Superior temporal gyrus (tissue), 1 donor: ENCODE data around the gene ATP6V0A4.
"Not testable (repeated sequence)": the region's sequence is repeated elsewhere in the genome, so short reads cannot be mapped to it uniquely, and the experiment has no call there.

Experiments
- DNase-seq: peaks from one replicate; pipeline ENCODE4 v3.0.0-alpha.2; 2016; ENCODE audit errors: extremely low spot score

ATP6V0A4 gene

GRCh38 chr7:138802706-138803105 lies 4.7 kb upstream of the ATP6V0A4 start:
- no peak for DNase-seq

DNA sequence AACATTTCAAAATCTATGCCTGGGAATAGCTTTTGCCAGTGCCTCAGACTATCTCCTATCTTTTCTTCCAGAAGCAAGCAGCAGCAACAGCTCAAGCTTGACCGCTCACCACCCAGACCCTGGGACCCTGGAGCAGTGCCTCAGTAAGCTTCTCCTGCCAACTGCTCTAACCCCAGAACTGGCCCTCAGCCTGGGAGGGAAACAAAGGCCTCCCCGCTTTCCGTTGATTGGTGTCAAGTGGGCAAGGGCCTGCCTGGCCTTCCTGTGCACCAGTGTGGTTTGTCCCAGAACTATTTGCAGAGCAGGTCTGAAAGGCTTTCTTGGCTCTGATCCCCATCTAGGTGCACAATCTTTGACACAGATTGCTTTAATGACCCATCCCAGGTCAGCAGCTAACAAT lies 3.3 kb upstream of the ATP6V0A4 start:
- no peak for DNase-seq

GRCh38 chr7:138799336-138800000 lies 1.5 kb upstream of the ATP6V0A4 start:
- DNase-seq, result no peak

DNA sequence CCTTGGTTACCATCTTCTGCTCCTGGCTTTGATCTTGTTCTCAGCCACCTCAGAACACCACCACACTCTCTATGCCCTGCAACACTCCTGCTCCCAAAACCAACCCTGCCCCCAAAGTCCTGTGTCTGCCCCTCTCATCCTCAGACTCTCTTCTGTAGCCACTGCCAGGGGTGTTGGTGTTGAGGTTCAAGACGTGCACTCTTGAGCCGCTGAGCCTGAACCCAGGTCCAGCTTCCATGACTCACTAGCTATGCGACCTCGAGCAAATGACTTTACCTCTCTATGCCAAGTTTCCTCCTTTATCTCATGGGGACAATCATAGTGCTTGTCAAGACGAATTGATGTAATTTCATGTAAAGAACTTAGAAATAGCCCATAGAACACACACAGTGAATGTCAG lies 840 bp upstream of the ATP6V0A4 start:
- DNase-seq, result no peak

DNA sequence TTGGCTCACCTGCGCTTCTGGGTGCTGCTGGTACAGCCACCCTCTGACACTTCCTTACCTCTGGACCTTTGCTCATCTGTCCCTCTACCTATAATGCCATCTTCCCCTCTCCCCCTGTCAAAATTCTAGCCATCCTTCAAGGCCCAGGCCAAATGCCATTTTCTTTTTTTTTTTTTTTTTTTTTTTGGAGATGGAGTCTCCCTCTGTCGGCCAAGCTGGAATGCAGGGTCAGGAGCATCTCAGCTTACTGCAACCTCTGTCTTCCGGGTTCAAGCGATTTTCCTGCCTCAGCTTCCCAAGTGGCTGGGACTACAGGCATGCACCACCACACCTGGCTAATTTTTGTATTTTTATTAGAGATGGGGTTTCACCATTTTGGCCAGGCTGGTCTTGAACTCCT lies 950 bp downstream of the ATP6V0A4 start:
- DNase-seq, result not testable (repeated sequence)

DNA sequence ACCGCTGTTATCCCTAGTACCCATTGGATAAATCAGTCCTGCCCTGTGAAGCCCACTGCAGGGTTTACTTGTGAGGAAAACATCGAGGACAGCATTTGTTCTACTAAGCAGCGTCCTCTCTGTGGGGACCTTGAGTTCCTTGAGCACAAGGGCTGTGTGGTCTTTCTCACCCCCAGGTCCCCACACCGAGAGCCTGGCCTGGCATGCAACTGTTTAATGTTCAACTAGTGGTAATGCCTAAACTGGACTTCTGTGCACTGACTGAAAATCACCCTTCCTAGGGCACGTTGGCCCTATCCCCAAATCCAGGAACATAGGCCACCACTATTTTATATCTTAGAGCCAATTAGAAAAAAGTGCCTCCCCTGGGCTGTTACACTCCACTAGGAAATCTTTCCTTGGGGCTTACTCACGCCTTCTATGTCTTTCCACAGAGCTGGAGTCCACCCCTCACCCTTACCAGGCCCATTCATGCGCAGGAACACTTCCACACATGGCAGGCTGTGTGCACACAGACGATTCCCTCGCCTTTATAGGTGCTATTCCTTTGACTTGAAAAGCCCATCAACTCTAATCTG lies 1.9 kb downstream of the ATP6V0A4 start:
- no peak for DNase-seq

GRCh38 chr7:138785587-138786437 lies 12.2 kb downstream of the ATP6V0A4 start:
- no peak for DNase-seq

GRCh38 chr7:138784692-138785091 lies 13.3 kb downstream of the ATP6V0A4 start:
- no peak for DNase-seq

DNA sequence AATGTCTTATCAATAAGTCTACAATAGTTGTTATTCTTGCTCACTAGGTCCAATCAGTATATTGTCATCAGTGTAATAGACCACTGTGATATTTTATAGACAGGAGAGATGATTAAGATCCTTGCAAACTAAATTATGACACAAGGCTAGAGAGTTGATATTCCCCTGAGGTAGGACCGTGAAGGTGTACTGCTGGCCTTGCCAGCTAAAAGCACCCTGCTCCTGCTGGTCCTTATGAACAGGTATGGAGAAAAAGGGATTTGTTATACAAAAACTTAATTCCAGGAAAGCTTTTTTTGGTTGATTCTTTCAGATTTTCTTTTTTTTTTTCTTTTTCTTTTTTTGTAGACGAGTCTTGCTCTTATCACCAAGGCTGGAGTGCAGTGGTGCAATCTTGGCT lies 17.0 kb downstream of the ATP6V0A4 start:
- DNase-seq, result no peak

DNA sequence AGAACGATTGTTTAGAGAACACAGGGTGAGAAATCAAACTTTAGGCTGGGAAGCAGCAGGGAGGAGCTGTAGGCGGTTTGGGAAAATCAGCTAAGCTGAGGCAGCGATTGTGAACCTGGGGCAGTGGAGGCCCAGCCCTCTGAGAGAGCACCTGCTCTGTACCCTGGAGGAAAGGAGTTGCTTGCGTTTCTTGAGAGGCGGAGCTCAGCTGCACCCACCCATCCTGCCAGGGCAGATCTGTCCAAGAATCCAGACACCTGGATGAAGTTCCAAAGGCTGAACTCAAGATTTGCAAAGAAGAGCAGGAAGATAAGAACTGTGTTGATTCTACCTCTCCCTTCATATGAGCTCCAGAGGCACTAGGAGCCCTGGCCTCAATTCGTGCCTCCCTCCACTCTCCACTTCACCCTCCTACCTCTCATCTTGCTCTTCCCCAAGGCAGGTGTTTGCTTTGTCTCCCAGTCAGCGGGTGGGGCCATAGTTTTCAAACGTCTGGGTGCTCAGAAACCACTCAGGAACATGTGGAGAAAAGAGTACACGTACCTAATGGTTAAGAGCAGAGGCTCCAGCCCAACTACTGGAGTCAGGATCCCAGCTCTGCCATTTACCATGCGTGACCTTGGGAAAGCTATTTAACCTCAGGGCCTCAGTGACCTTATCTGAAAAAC lies 21.7 kb downstream of the ATP6V0A4 start:
- DNase-seq, result no peak

DNA sequence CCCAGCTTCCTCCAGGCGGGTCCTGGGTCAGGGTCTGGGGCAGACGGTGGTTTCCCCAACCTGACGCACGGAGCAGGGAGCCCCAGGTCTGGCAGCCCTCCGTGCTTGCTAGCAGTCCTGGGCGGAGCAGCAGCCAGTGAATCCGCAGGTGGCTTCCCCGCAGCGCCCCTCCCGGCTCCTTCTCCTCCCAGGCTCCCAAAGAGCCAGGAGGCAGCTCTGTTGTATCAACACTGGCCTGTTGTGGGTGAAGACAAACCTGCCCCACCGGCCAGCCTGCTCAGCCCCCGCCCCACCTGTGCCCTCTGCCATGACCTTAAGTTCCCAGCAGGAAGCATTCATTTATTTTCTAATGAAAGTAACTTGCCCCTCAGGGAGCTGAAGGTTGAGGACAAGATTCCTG lies 24.2 kb downstream of the ATP6V0A4 start:
- no peak for DNase-seq

DNA sequence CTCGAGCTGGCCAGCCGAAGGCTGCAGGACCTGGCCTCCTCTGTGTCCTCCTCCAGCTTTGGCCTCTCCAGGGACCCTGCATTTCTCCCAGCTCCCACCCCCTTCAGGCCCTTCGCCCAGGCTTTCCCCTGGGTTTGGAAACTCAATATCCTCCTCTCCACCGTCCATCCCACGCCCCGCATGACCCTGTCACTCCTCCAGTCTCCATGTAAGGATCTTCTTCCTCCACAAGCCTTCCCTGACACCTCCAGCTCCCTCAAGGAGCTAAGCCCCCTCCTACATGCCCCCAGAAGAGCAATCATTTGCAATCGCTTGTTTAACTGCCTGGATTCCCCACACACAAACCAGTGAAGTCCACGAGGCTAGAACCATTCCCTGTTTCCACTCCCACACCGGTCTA lies 24.8 kb downstream of the ATP6V0A4 start:
- no peak for DNase-seq

- DNase-seq, result no peak
These were observed 27.1 kb downstream of the ATP6V0A4 start for GRCh38 chr7:138770904-138771303.

DNA sequence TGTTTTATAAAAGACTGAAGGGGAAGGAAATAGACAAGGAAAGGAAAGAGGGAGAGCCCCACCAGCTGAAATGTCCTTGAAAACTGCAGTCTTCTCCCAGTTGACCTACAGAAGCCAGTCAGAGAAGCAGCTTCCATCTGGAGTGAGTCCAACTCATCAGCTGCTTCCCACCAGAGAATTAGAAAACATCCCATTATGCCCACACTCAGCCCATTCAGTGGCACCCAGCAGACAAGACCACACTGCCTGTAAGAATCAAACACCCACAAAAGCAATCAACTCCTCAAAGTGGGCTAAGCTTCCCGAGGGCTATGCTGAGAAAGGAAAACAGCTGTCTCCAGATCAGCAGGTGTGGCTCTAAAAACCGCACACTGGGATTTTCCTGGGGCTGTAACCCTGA lies 29.8 kb downstream of the ATP6V0A4 start:
- no peak for DNase-seq

GRCh38 chr7:138756591-138757242 lies 41.3 kb downstream of the ATP6V0A4 start:
- DNase-seq, result peak; percentile 41

- peak; percentile 44 for DNase-seq
These were observed 42.0 kb downstream of the ATP6V0A4 start for GRCh38 chr7:138755842-138756590.

- DNase-seq, result no peak
These were observed 42.7 kb downstream of the ATP6V0A4 start for GRCh38 chr7:138755331-138755747.

- DNase-seq, result no peak
These were observed 44.4 kb downstream of the ATP6V0A4 start for GRCh38 chr7:138753610-138754009.

GRCh38 chr7:138753150-138753518 lies 44.9 kb downstream of the ATP6V0A4 start:
- DNase-seq, result no peak

DNA sequence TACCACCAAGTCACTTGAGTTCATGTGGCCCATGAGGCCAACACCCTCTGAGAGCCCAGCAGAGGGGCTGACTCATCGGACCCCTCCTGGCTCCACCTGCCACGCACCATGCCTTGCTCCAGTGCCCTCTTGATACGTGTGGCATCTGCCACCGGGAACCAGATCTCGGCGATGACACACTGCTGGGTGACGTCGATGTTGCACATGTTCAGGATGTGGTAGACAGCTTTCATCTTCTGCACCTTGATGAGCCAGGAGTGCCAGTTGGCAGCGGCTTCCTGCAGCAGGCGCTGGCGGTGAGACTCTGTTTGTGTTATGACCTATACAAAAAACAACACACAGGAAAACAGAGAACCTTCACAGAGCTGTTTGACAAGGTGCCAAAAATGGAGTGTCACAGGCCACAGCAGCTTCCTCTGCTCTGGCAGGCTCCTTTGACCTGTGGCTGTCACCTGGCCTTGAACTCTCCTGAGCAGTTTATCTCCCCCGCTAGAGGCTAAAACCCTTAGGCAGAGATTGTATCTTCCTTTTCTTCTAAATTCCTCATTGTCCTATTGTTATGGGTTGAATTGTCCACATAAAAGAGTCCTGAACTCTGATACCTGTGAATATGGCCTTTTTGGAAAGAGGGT lies 45.4 kb downstream of the ATP6V0A4 start:
- no peak for DNase-seq
